ENCODE data around the gene GPC5.
"Not testable (repeated sequence)": the region's sequence is repeated elsewhere in the genome, so short reads cannot be mapped to it uniquely, and the experiment has no call there.

GPC5 gene

DNA sequence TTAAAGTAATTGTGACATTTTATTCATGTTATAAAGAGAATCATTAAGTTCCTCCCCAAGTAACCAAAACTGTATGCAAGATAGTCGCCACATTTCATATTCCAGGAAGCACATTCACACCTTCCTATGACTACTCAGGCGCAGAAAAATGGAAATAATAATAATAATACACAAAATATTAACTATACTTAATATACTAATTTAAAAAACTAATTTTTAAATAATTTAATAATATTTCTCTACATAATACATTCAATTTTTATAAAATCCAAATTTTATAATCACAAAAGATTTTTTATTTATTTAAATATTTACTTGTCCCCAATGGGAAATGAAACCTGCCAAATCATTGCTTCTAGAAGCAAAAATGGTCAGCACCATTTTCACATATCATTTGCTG, 1030.8 kb downstream of the GPC5 start:
- no peak for DNase-seq

DNA sequence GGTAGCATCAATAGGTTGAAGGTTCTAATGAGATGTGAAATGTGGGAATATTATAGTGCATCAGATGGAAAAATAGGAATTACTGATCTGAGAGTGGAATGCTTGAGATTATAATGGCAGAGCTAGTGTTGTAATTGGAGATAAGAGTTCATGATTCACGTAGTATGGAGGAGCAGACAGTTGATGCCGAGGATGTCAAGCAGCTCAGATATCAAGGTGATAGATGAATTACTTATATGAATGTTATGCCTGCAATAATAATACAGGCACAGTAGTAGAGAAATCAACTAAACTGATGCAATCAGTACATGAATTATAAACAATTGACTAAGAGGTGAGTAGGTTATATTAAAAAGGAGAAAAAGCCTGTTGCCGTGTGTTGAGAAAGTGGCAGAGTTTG, 1035.0 kb downstream of the GPC5 start:
- no peak for DNase-seq

DNA sequence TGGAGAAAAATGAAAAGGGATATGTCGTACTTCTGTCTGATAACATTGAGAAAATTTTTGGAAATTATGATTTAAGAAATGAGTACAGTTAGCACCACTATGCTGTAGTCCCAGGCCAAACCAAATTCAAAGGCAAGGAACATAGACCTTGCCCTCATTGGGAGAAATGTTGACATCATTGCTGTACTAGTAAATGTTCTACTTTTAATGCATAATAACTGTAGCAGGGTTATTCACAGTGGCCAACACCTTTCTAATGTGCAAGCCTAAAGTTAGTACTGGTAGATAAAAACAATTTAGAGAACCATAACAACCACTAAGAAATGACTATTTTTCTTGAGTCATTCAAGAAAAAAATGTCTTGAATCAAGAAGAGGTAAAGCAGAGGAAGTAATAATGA, 1035.5 kb downstream of the GPC5 start:
- no peak for DNase-seq

DNA sequence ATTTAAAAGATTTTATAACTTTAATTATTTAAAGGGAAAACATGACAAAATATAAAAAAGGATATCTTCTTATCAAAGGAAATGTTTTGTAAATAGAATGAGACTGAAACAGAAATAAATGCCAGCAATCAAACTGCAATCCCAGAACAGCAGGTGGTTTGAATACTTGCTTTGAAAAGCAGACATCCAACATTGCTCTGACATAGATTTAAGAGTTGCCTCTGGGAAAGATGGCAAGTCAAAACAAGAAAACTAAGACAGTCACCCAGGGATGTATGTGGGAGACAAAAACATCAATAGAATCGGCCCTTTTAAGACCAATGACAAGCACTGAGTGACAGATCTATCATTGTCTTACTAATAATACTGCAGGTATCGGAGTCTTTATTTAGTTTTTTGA, 1038.5 kb downstream of the GPC5 start:
- DNase-seq: no peak

DNA sequence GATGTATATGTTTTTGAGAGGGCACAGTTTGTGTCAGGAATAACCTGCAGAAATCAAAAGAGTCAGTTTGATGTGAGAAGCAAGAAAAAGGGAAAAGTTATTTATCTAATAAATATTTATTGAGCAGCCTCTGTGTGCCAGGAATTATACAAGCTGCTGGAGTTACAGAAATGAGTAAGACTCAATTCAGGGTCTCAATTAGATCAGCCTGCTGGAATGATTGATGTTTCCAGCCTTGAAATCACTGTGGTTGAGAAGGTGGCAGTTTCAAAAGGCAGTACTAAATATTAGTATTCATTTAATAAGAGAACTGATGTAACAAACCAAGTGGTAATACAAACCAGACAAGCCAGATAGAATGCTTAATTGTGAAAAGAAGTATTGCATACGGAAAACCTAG, 1045.8 kb downstream of the GPC5 start:
- no peak for DNase-seq

DNA sequence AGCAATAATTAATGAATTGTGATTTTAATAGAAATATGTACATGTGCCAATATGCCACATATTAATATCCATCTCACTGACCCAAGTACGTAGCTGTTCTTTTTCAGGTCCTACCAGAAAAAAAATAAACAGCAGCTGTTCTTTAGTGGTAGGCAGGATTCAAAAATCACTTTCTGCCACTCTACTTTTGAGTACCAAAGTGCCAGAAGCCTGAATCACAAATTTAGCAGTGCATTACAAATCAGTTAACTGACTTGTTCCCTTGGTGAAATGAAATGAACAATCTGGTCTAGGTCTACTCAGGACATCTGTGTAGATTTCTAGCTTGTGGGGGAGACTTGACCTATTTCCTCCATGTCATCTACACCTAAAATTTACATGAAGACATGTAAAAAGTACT, 1052.6 kb downstream of the GPC5 start:
- DNase-seq: no peak

DNA sequence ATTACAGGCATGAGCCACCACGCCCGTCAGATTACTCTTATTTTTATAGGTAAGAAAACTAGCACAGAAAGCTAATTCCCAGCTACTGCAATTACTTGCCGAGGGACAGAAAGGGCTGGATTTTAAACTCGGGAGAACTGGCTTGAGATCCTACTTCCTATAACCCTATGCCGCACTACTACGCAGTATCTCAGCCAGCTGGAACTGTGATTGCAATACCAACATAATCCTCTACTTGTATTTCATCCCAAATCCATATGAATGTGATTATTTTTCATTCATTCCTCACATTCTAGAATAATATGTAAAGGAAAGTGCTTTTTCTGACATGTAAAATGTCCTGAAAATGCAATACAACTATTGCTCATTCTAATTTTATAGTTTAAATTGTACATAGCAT, 1054.4 kb downstream of the GPC5 start:
- no peak for DNase-seq

DNA sequence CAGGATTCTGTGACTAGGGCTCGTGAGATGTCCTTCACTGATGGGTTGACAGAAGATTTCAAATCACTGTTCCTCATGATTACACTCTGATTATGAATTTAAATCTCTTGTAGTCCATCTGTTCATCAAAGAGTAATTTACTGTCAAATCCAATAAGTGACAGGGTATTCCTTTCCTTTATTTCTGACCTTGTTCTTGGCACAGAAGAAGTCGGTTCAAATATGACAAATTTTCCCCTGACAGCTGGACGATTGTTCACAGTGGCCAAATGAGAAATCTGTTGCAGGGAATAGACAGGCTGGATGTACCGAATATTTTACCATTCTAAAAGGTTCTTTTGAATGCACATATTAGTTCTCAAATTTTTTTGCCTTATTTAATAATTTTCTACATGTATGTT, 1060.9 kb downstream of the GPC5 start:
- no peak for DNase-seq

DNA sequence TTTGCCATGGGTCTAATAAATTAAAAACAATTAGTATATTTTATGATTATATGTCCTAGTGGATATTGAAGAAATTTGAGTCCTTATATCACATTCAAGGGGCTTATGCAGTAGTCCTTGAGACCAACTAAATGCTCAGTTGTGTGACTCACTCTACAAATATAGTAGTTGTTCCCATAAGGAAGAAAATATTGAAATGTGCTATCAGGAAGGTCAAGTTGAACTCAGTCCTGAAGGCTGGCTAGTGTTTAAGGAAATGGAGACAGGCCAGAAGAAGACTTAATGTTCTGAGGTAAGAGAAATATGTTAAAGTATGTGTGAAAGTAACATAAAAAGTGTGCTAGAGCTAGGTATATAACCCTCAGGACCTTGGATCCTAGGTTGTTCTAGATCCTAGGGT, 1062.1 kb downstream of the GPC5 start:
- DNase-seq: no peak

DNA sequence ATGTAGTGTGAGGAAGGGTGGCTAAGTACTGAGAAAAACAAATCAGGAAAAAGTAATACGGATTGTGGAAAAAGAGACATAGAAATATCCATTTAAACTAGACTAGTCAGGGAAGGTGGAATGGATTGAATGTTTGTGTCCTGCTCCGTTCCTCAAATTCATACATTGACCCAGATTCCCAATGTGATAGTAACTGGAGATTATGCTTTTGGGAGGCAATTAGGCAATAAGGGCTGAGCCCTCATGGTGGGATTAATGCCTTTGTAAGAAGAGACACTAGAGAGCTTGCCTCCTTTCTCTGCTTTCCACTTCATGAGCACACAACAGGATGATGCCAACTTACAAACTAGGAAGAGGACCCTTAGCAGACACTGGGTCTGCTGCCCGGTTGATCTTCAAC, 1063.0 kb downstream of the GPC5 start:
- no peak for DNase-seq

DNA sequence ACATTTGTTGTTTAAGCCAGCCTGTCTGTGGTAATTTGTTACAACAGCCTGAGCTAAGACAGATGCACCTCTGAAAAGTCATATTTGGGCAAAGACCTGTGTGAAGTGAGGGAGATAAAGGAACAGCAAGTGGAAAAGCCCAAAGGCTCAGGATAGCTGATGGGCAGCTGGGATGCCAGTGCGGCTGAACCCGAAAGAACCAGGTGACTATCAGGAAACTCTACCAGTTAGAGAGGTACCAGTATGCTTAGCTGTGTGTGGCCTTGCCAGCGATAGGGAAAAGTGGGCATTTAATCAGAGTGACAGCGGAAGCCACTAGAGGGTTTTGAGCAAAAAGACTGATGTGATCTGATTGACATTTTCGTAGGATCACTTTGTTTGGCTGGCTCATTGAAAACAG, 1063.4 kb downstream of the GPC5 start:
- DNase-seq: no peak

DNA sequence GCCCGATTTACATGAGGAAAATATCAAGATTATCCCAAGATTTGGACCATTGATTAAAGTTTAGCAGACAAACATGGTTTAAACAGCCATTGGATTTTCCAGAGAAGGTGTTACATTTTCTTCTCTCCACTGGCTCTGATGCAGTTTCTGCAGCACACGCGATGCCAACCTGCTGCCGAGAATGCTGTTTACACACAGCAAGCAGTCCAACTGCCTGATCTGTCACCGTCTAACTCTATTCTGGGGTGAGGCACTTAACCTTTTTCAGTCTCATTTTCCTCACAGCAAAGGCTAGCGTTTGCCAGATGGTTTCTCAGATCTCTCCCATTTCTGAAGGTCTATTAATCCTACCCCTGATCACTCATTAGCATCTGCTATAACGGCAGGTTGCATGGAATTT, 1064.7 kb downstream of the GPC5 start:
- no peak for DNase-seq

DNA sequence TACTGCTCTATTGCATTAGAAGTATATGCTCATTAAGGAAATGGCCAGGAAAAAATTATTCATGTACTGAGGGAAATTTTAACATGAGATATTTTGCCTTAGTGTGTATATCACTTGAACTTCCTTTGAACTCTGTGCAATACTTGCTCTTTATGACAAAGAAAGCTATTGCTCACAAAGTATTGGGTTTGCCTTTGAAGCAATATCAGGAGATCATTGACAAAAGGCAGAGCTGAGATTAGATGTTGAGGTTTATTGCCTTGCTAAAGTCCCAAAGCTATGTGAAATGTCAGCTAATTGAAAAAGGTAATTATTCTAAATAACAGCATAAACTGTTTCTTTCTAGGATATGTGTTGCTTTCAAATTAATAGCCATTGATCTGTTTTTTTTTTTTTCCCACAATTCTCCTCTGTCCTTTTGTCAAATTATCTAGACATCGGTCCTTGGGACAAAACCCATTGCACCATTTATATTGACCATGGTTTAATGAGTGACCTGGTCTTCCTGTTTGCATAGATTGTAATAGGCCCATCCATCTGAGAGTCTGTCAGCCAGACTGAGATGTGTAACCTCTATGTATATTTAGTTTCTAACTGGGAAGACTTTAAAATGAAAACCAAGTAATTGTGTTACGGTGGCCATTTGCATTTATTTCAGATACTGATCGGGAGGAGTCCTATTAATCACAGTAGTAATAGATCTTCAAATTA, 1075.5 kb downstream of the GPC5 start:
- no peak for DNase-seq

DNA sequence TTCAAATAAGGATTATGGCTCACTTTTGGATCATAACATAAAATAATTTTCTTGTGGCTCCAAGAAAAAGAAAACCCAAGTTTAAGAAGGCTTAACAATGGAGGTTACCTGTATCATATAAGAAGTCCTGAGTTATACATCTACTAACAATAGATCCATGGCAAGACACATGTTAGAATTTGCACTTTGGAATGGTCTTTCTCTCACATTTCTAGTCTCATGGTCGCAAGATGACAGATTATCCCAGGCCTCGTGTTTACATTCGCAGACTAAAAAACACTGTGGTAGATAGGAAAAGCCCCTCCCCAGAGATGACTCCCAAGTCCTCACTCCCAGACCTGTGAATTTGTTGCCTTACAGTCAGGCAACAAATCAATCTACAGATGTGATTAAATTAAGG, 1082.0 kb downstream of the GPC5 start:
- no peak for DNase-seq

DNA sequence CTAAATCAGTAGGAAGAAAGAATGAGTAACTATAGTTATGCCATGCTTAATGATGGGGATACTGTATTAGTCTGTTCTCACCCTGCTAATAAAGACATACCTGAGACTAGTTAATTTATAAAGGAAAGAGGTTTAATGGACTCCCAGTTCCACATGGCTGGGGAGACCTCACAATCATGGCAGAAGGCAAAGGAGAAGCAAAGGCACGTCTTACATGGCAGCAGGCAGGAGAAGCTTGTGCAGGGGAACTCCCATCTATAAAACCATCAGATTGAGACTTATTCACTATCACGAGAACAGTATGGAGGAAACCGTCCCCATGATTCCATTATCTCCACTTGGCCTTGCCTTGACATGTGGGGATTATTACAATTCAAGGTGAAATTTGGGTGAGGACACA, 1084.4 kb downstream of the GPC5 start:
- not testable (repeated sequence) for DNase-seq

DNA sequence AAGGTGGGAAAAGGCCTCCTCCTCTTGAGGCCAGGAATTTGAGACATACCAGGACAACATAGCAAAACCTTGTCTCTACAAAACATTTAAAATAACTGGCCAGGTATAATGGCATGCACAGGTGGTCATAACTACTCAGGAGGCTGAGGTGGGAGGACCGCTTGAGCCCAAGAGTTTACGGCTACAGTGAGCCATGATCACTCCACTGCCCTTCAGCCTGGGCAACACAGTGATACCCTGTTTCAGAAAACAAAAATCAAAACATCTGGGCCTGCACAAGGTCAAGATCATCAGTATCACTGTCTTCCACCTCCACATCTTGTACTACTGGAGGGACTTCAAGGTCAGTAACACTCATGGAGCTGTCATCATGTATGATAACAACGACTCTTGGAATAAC, 1085.5 kb downstream of the GPC5 start:
- no peak for DNase-seq

DNA sequence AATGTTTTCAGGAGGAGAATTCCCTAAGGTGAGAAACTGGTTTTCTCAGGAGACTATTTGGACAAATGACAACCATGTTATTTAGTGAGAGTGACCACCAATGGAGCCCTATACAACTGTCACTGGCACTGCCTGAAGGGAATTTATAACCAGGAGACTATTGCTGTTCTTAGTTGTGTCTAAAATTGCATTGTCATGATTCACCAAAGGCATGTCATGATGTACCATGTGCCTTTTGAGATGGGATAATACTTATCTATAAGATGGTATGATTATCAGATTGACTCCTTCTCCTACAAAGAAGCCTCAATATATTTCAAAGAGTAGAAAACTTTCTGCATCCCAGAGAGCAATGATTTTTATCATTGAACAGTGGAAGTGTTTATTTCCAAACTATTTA, 1088.8 kb downstream of the GPC5 start:
- DNase-seq: no peak

DNA sequence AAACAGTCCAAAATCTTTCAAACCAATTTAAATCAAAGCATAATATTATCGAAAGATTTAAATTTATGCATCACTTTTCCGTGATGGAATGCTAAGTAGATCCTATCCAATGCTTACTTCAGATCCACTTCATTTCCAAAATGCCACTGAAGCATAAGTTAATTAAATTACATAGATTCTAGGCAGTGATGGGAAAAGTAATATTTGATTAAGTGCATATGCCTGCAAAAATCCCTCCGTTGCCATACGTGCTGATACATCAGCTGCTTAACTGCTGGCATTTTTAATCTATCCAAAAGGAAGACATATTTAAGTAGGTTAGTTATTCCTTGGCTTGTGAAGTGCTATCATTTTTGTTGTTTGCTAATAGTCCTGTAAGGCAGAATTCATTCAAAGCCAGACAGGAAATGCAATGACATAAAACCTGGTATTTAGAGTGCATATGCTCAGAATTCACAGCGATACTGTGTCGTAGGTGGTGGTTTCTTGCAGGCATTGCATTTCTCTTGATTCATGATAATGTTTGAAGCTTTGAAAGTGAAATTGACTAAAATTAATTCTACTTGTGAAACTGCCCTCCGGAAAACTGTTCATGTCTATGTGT, 1089.9 kb downstream of the GPC5 start:
- DNase-seq: no peak

DNA sequence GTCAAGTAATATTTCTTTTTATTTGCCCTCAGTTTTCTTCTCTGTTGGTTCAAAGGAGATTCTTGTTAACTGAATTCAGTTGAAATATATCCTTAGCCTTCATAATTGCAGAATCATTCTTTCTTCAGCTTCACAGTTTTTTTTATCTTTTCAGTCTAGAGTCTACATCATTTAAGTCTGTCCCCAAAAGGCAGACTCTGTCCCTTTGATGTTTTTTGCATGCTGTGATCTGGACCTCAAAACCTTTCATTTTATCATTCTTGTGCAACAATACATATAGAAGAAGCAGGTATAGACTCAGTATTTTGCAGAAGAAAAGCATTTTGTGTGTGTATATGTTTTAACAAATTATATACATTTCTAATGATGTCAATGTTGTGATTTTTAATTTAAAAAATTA, 1093.4 kb downstream of the GPC5 start:
- DNase-seq: no peak

DNA sequence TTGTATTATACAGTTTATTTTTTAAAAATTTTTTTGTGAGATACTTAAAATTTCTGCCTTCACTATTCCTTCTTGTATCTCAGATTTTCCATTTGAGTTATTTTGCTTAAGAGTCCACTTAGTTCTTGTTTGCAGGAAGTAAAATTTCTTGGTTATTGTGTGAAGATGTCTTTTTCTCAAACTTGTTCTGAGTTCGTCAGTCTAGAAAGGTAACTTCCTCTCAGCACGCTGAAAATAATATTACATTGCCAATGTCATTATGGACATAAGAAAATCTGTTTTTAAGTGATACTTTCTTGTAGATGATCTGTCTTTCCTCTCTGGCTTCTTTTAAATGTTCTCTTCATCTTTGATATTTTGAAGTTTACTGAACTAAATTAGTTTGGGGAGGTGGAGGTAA, 1096.5 kb downstream of the GPC5 start:
- no peak for DNase-seq

DNA sequence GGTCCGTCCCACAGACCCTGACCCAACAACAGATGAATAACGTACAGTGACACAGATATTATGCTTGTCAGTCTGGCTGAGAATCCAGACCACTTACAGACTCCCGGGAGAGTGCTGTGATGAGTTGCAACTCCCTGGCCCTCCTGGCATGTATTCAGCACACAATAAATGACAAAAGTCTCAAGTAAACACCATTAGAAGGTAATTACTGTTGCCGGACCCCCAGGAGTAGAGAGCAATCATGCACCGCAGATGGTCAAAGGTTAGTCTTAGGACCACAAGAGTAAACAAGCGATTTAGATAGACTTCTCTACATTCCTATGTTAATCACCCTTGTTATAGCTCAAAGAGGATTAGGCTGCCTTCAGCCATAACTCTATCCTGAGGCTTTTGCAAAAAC, 1101.8 kb downstream of the GPC5 start:
- no peak for DNase-seq

DNA sequence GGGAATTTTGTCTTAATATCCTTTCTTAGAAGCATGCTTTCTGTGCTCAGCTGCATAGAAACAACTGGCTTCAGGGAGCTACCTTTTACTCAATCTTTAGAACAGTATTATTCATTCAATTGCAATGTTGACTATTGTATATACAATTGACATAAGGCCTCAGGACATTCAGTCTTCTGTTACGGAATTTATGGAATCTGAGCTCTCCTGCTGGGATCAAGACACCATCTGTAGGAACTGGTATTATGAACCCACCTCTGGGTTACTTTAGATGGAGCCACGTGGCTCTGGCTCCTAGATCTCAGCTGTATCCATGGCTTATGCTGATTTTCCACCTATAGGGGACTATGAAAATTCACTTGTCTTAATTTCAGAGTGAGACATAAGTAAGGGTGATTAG, 1112.0 kb downstream of the GPC5 start:
- no peak for DNase-seq

DNA sequence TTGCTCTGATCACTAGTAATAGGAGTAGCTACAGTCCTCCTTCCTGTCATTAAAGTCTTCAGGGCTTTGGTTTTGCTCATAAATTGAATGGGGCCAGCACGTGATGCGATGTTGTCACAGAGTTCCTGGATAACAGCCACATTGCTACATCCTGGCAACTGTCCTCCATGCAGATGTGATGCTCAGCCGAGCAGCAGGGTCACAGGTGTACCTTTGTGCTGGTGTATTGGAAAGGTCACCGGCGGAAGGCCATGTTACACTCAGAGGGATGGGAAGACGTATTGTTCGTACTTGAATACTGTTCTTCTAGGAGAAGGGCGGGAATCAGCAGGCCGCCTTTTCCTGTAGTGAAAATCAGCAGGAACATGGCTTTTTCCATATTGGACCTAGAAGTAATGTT, 1114.4 kb downstream of the GPC5 start:
- no peak for DNase-seq

DNA sequence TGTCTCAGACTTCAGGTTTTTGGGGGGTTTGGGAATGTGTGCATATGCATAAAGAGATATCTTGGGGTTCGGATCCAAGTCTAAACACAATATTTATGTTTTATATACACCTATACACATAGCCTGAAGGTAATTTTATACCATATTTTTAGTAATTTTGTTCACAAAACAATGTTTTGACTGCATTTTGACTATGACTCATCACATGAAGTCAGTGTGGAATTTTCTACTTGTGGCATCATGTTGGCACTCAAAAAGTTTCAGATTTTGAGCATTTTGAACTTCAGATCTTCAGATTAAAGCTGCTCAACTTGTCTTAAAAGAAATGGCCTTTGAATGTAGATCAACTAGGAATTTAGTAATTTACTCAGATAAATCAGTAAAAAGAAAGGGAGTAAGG, 1115.3 kb downstream of the GPC5 start:
- no peak for DNase-seq

DNA sequence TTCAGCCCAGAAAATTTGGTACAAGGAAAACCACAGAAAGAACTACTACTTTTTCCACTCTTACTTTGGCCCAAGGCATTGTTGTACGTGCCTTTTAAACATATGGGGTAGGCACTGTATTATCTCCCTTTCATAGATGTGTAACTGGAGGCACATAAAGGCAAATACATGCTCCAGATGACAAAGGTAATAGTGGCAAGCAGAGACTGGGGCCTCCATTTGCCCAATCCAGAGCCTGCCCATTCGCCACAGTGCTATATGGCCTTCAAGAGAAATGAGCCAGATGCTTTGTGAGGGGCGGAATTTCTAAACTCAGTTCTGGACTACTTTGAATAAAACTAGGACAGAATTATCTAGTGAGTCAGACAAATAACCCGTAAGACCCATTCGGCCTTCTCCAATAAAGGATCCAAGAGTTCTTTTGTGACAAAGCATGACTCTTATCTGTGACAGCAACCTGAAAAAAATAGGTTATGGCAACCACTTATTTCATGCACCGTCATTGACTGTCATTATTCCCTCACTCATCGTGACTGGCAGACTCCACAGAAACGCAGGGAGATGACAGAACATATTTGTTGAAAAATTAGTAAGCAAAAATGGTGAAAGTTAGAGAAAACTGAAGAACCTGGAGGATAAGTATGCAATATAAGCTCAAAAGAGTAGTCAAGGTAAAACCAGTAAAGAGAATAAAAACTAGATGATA, 1116.2 kb downstream of the GPC5 start:
- DNase-seq: no peak

Data from NCI-H1048 (cell line).